Skeletal muscle cell (primary cell): ENCODE data around the gene CD274.

Experiments used
- DNase-seq: peaks from one replicate; pipeline ENCODE4 v3.0.0-alpha.2; 2010; ENCODE audit warnings: low read depth
- H3K4me3 ChIP-seq: 2 replicates; pipeline ENCODE4 v1.5.1; 2011; ENCODE audit warnings: low read depth, mild to moderate bottlenecking, control low read depth, low read length, moderate library complexity

CD274 gene

DNA sequence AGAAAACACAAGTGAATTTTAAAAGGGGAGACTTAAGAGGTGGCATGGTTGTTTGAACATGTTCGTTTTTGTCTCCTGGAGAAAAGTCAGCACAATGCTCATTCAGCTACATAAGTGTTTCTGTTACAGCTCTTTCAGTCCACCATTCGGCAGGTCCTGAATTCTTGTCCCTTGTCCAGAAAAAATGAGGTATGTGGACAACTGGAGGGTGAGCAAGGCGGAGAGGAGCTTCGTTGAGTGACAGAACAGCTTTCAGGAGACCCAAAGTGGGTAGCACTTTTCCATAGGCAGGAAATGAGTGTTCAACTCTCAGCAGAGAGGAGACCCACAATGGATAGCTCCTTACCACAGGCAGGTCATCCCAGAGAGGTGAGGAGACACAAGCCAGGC, 64.9 kb downstream of the CD274 start:
- DNase-seq = no peak
- H3K4me3 ChIP-seq = no peak overlapping the region

- no peak overlapping the region for H3K4me3 ChIP-seq
- DNase-seq = no peak
Measured at GRCh38 chr9:5516453-5517220, 66.3 kb downstream of the CD274 start.

- H3K4me3 ChIP-seq = no peak overlapping the region
- DNase-seq = no peak
Measured at GRCh38 chr9:5518171-5518936, 68.0 kb downstream of the CD274 start.

DNA sequence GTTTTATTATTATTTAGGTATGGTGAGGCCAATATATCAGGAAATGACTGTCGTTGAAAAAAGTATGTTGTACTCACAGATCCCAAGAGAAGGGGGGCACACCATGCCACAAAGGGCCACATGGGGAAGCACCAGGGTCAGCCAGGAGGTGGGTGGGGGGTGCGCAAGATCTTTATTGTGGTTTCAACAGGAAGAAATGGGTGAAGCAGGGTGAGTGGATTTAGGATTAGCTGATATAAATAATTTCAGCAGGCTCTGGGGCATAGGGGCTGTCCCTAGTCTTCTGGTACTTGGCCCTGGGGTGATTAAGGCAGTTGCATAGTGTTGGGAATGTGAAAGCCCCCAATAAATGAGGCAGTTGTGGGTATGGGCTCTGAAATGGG, 68.6 kb downstream of the CD274 start:
- DNase-seq = no peak
- no peak overlapping the region for H3K4me3 ChIP-seq
